ENCODE results near the gene RPP30.

- TF ChIP-seq ZNF274 (IDR thresholded peaks at IDR 0.05; ENCODE audit: low read depth, low read length): no peak
- TF ChIP-seq, protein P1, sequence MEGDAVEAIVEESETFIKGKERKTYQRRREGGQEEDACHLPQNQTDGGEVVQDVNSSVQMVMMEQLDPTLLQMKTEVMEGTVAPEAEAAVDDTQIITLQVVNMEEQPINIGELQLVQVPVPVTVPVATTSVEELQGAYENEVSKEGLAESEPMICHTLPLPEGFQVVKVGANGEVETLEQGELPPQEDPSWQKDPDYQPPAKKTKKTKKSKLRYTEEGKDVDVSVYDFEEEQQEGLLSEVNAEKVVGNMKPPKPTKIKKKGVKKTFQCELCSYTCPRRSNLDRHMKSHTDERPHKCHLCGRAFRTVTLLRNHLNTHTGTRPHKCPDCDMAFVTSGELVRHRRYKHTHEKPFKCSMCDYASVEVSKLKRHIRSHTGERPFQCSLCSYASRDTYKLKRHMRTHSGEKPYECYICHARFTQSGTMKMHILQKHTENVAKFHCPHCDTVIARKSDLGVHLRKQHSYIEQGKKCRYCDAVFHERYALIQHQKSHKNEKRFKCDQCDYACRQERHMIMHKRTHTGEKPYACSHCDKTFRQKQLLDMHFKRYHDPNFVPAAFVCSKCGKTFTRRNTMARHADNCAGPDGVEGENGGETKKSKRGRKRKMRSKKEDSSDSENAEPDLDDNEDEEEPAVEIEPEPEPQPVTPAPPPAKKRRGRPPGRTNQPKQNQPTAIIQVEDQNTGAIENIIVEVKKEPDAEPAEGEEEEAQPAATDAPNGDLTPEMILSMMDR (IDR thresholded peaks at IDR 0.05 in 2 of 3, conservative IDR thresholded peaks at IDR 0.05 in 1 of 3; ENCODE audit: borderline replicate concordance in 1 of 3, insufficient read depth in 1 of 3, low read depth in 2 of 3, low read length in 2 of 3): no peak
- no peak for TF ChIP-seq POLR2AphosphoS5 (IDR thresholded peaks at IDR 0.05; ENCODE audit: low read depth, low read length)
- no peak for TF ChIP-seq EZH2 (IDR thresholded peaks at IDR 0.05)
- no peak for TF ChIP-seq POLR2A (IDR thresholded peaks at IDR 0.05; ENCODE audit: borderline replicate concordance, extremely low read depth, insufficient read depth, insufficient read length)
- no peak for TF ChIP-seq EGR1 (IDR thresholded peaks at IDR 0.05; ENCODE audit: low read depth)
- no peak for TF ChIP-seq REST (IDR thresholded peaks at IDR 0.05; ENCODE audit: low read depth)
- no peak for TF ChIP-seq YY1 (IDR thresholded peaks at IDR 0.05; ENCODE audit: extremely low read depth, insufficient replicate concordance, low read depth, low read length)
- TF ChIP-seq EZH2phosphoT487 (IDR thresholded peaks at IDR 0.05; ENCODE audit: borderline replicate concordance): no peak
- TF ChIP-seq RAD21 (IDR thresholded peaks at IDR 0.05; ENCODE audit: low read depth): no peak
- no peak for TF ChIP-seq CEBPB (IDR thresholded peaks at IDR 0.05; ENCODE audit: low read depth)
- no peak for TF ChIP-seq ELF1 (IDR thresholded peaks at IDR 0.05; ENCODE audit: borderline replicate concordance, low read depth)
- no peak for TF ChIP-seq SIN3A (IDR thresholded peaks at IDR 0.05; ENCODE audit: low read depth)
These were observed 14.7 kb upstream of the RPP30 start for GRCh38 chr10:90856964-90857634.

Measured in HCT116 (cell line).